D341Med (cell line): Measurements from ENCODE around the gene USP12.
"Not testable (repeated sequence)": the region's sequence is repeated elsewhere in the genome, so short reads cannot be mapped to it uniquely, and the experiment has no call there.

ENCODE experiments used
- DNase-seq: peaks from one replicate; pipeline ENCODE4 v3.0.0; 2012; ENCODE audit warnings: low spot score

Gene USP12

DNA sequence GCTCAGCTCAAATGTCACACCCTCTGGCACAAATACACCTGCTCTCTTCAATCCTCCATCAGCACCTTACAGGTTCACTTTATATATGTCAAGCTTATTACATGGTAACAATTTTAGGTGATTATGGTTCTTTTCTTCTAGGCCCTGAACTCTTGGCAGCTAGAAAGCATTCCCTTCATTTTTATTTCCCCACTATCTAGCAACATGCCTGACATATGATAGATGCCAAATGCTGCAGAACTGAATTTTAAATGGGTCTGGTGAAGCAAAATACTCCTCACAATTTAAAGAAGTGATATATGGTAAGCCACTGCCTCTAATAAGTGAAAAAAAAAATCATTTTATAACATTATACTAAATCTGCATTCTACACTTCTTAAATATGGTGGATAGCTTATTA, 95.2 kb downstream of the USP12 start:
- no peak for DNase-seq

DNA sequence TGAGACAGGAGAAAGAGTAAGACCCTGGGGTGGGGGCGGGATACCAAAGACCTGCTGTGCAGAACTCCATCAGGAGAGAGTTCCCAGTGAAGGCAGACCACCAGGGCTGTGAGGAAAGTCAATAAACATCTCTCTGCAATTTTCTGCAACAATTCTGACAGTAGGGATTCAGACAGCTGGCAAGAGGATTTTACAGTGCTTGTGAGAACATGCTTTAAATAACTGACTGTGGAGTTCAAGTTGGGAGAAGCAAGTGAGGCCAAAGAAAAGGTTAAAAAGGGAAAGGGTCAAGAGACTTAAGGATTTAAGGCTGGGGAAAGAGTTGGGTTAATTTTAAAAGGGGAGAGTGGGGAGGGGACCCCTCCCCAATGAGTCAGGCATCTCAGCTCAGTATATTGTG, 98.4 kb downstream of the USP12 start:
- no peak for DNase-seq

DNA sequence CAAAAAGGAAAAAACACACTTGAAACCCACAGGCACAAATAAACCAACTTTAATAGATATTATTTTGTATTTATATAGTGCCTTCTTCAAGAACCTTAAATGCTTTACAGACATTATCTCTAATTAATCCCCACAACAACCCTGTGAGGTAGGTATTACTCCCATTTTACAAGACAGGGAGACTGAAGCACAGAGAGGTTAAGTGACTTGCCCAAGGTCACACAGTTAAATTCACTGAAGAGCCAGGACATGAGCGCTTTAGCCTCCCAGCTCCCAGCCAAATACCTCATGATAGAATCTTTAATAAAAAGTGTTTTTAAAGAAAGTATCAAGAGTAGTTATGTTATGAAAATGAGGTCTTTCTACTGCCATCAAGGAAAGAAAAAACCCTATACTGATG, 105.5 kb downstream of the USP12 start:
- not testable (repeated sequence) for DNase-seq

GRCh38 chr13:27065582-27065981, 106.0 kb downstream of the USP12 start:
- DNase-seq = no peak

DNA sequence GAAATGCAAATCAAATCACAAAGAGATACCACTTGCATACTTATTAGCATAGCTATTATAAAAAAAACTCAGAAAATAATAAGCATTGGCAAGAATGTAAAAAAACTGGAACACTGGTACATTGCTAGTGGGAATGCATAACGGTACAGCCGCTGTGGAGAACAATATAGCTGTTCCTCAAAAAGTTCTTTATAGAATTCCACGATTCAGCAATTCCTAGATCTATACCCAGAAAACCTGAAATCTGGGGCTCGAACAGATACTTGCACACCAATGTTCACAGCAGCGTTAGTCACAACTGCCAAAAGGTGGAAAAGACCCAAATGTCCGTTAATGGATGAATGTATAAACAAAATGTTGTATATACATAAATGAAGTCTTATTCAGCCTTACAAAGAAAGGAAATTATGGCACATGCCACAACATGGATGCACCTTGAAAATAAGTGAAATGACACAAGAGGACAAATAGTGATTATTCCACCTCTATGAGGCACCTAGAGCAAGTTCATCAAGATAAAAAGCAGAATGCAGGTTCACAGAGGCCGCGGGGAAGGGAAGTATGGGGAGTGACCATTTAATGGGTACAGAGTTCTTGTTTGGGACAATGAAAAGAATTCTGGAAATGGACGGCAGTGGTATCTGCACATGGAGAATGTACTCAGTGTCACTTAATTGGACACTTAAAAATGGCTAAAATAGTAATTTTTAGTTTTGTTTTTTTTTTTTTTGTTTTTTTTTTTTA, 107.2 kb downstream of the USP12 start:
- DNase-seq = no peak

DNA sequence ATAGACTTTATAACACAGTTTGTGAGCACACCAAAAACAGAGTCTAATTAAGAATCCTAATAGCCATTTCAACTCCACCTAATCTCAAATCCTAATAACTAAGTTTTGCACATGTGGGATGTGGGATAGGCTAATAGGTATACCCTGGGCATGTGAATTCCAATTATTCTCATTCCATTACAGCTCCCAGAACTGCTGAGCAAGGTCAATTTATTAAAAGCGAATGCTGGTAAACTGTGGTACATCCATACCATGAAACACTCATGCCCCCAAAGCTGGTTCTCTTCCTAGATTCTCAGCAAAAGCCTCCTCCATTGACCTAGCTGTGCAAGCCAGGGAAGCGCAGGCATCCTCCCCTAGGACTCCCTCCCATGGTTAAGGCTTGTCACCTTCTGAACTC, 113.8 kb downstream of the USP12 start:
- DNase-seq = no peak

DNA sequence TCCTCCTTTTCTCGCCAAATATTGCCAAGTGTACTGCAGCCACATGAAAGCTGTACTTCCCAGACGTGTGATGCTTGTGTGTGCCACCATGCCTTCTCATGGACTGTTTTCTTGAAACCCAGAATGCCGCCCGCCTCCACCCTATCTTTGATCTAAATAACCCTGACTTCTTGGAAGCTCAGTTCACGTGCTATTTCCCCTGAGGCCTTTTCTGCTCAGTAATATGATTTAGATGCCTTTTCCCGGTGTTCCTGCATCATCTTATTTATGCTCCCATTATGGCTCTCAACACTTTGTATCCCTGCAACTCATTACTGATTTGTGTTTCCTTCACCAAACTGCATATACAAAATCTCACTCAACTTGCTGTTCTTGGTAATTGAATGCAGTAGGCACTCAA, 116.1 kb downstream of the USP12 start:
- no peak for DNase-seq

DNA sequence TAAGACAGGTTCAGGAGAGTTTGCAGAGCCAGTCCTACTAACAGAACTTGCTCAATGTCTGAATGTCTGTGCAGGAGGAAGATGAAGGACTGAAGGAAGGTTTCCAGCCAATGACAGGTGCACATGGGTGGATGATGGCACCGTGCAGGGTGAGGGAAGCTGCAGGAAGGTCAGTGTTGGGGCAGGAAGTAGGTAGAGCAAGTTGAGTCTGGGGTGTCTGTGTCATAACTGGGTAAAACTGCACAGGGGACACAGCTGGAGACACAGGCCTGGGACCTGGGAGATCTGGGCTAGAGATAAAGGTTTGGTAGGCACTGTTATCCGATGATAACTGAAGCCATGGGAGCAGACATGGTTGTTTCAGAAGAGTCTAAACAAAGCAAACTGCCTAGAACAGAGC, 116.9 kb downstream of the USP12 start:
- DNase-seq = no peak

DNA sequence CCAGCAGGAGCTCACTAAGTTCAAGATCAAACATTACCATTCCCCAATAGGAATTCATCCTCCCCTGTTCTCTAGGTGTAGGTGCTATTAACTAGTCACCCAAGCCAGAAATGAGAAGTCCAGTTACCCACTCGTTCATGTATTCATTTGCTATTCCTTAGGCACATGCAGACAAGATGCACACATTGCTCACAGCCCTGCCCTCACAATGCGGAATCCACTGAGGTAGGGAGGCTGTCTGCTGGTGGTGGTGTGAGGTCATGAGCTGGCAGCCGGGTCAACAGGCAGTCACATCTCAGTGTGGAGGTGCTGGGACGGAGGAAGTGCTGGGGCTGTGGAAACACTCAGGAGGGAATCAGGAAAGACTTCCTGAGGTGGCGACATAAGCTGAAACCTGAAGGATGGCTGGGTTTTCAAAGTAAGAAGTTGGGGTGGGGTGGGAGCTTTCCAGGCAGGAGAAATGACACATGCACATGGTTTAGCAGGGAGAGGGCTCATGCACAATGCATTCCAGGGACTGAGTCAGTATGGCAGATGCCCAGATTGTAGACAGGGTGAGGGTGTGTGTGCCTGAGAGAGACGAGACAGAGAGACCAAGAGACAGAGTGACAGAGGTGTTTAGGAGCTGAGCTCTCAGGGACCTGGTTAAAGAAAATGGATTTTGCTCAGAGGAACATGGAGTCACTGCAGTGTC, 117.6 kb downstream of the USP12 start:
- no peak for DNase-seq

DNA sequence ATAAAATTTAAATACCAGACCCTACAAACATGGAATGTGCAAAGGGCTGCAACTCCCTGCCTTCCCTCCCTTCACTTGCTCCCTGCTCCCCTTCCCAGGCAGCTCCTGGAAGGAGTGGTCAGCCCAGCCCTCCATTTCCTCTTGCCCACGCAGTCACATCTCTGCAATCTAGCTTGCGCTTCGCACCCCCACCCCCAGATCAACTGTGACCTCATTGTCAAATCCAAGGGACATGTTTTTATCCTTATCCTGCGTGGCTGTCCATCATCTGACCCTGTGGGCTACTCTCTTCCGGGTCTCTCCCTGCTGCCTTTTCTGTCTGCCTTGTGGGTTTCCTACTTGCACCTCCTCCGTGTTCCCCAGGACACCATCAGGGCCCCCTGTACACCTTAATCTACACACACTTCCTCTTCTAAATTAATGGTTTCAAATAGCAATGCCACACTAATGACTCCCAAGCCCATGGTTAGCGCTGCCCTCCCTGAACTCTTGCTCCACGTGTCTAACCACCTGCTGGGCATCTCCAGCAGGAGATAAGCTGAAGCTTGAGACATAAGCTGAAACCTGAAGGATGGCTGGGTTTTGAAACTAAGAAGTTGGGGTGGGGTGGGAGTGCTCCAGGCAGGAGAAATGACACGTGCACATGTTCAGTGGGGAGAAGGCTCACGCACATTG, 118.3 kb downstream of the USP12 start:
- DNase-seq = no peak

GRCh38 chr13:27052551-27053208, 118.9 kb downstream of the USP12 start:
- no peak for DNase-seq

GRCh38 chr13:27047081-27047480, 124.5 kb downstream of the USP12 start:
- no peak for DNase-seq

DNA sequence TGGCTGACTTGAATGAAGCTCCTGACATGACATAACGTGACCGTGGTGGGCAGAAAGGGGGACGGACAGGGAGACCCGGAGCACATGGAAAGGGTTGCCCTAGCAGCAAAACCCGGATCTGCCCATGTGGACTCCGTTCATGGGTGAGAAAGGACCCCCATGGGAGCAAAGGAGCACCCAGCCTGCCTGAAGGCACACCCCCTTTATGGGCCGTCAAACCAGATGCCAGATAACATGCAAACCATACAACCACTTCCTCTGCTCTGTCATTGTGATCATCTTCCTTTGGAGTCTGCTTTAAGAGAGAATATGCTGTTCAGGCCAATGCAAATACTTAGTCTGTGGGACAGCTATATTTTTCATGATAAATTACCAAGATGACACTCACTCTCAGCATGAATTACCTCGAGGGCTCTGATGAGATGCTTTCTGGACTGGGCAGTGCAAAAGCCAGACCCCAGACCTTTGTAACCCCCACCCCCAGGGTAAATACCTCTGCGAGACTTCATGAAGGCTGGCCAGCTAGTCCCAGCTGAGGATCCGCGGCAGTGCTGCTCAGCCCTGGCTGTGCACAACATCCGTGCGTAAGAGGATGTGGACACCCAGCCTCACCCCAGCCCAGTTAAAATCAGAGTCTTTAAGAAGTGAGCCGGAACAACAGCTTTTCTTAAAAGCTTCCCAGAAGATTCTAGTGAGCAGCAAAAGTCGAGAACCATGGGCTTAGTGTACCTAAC, 126.6 kb downstream of the USP12 start:
- DNase-seq = no peak

GRCh38 chr13:27043013-27043412, 128.6 kb downstream of the USP12 start:
- no peak for DNase-seq

DNA sequence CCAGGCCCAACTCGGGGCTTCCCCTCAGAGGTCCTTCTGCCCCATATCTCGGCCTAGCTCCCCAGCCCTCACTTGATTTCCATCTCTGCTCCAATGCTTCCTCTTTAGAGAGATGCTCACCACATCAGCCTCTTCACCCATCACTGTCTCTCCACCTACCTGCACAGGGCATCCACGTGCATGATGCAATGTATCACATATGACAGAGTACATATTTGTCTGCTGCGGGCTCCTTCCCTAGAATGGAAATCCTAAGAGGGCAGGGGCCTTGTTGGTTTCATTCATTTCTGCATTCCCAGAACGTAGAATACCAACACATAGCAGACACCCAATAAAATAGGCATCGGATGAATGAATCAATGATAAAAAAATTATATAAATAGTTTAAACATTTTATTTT, 130.3 kb downstream of the USP12 start:
- no peak for DNase-seq

- no peak for DNase-seq
Measured at GRCh38 chr13:27040826-27041108, 130.8 kb downstream of the USP12 start.

DNA sequence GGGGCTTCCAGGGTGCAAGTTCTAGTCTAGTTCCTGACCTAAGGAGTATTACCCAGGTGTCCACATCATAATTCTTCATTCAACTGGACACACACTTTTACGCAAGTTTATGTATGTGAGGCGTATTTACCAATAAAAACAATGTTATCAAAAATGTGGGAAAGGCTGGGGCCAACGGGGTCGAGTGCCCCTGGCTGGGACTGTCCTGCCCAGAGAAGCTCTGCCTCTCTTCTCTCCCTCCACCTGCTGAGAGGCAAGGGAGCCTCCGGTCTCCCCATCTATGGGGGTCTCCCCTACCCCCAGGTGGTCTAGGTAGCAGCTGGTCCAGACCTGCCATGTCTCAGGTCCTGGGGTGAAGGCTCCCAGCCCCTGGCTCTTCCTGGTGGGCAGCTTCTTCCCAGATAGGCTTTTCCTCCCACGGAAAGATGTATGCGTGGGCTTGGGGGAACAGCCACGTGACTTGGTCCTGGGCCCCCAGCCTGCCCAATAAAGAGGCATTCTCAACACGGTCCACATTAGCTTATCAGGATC, 132.4 kb downstream of the USP12 start:
- DNase-seq = peak; percentile 18

- DNase-seq = no peak
Measured at GRCh38 chr13:27038323-27038722, 133.3 kb downstream of the USP12 start.

DNA sequence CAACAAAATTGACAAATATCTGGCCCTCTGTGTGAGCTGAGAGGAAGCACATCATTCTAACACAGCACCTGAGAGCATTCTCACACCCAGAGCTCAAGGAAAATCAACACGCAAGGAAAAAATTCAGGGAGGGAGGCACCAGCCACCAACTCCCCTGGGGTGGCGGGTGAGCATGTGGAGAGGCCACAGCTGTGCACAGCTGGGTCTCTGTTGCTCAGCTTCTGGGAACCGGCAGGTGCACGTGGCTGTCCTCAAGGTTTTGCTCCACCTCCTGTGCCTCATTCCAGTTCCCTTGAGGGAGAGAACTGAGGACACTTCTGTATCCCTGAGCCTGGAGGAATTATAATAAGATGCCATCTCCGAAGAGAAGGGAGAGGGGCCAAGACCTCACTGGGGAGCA, 134.0 kb downstream of the USP12 start:
- DNase-seq = peak; percentile 11

GRCh38 chr13:27037171-27037570, 134.4 kb downstream of the USP12 start:
- no peak for DNase-seq

- peak; percentile 8 for DNase-seq
Measured at GRCh38 chr13:27036236-27036981, 135.2 kb downstream of the USP12 start.
